IMR-90 (cell line): ENCODE measurements around the gene TSEN34. TPM values are rescaled to one million over a fixed set of nuclear protein-coding genes. Genes with fewer than 3 reads are reported as not detected.

Experiments
- ATAC-seq: fragments of 200-7000 bp; cut with Tn5 transposase; 2 replicates; pipeline ENCODE4 v1.9.1; 2020; ENCODE audit warnings: low read depth, mild to moderate bottlenecking, moderate library complexity
- BruUV-seq: library from RNA; stranded (reverse); fragments of 400-500 nt; replicated peaks from 2 replicates; lab custom pipeline; 2021; lab: Mats Ljungman, UMichigan
- CTCF ChIA-PET: fragments of 300-600 bp; formaldehyde crosslinking; extraction: SDS; loops from one replicate; lab custom pipeline; 2021; ENCODE audit warnings: antibody characterized with exemption; lab: Yijun Ruan, JAX
- POLR2A ChIA-PET: fragments of 300-600 bp; sonication (Branson Sonifier 250); formaldehyde crosslinking; loops from one replicate; lab custom pipeline; 2022; ENCODE audit warnings: antibody characterized with exemption; ENCODE audit not compliant: unreplicated experiment; lab: Charles Lee
- DNase-seq: peaks from one replicate; pipeline ENCODE4 v3.0.0; 2013
- H2AFZ ChIP-seq: replicated peaks from 2 replicates; pipeline ENCODE3; 2013; ENCODE audit warnings: low read length, mild to moderate bottlenecking; ENCODE audit not compliant: poor library complexity
- H2AK5ac ChIP-seq: 2 replicates; pipeline ENCODE4 v1.6.1; 2013; ENCODE audit warnings: low read depth, low read length, inconsistent platforms
- H2AK9ac ChIP-seq: replicated peaks from 2 replicates; pipeline ENCODE3; 2013; ENCODE audit warnings: mild to moderate bottlenecking, low read depth, low read length, moderate library complexity; ENCODE audit not compliant: poor library complexity
- H2BK120ac ChIP-seq: 2 replicates; pipeline ENCODE4 v1.6.1; 2013; ENCODE audit warnings: low read depth, low read length, inconsistent platforms
- H2BK15ac ChIP-seq: 3 replicates; pipeline ENCODE4 v1.6.1; 2013; ENCODE audit warnings: low read depth, low read length, inconsistent platforms
- H2BK20ac ChIP-seq: 2 replicates; pipeline ENCODE4 v1.6.1; 2013; ENCODE audit warnings: low read depth, mild to moderate bottlenecking, inconsistent platforms, low read length, moderate library complexity
- H2BK5ac ChIP-seq: 2 replicates; pipeline ENCODE4 v1.6.1; 2013; ENCODE audit warnings: mild to moderate bottlenecking, low read depth, low read length, inconsistent platforms; ENCODE audit not compliant: poor library complexity, severe bottlenecking
- H3K14ac ChIP-seq: replicated peaks from 2 replicates; pipeline ENCODE4 v1.6.1; 2013; ENCODE audit warnings: low read depth, low read length, inconsistent platforms
- H3K18ac ChIP-seq: 2 replicates; pipeline ENCODE4 v1.6.1; 2013; ENCODE audit warnings: low read depth, low read length, control low read depth
- H3K23ac ChIP-seq: 2 replicates; pipeline ENCODE4 v1.6.1; 2013; ENCODE audit warnings: low read depth, low read length, inconsistent platforms
- H3K27ac ChIP-seq: 2 replicates; pipeline ENCODE4 v1.5.1; 2013; ENCODE audit warnings: mild to moderate bottlenecking, control low read depth, low read length; ENCODE audit not compliant: insufficient read depth
- H3K27me3 ChIP-seq: 2 replicates; pipeline ENCODE4 v1.6.1; 2013; ENCODE audit warnings: low read length; ENCODE audit not compliant: control insufficient read depth, insufficient read depth
- H3K36me3 ChIP-seq: 2 replicates; pipeline ENCODE4 v1.6.1; 2013; ENCODE audit warnings: low read length, mixed read lengths; ENCODE audit not compliant: control insufficient read depth, insufficient read depth
- H3K4ac ChIP-seq: 2 replicates; pipeline ENCODE4 v1.6.1; 2013; ENCODE audit warnings: low read depth, low read length, inconsistent platforms
- H3K4me1 ChIP-seq: 2 replicates; pipeline ENCODE4 v1.6.1; 2013; ENCODE audit warnings: low read length, mixed read lengths; ENCODE audit not compliant: control insufficient read depth, insufficient read depth
- H3K4me2 ChIP-seq: 2 replicates; pipeline ENCODE4 v1.6.1; 2013; ENCODE audit warnings: low read depth, mild to moderate bottlenecking, control low read depth, low read length, moderate library complexity
- H3K4me3 ChIP-seq: 2 replicates; pipeline ENCODE4 v1.5.1; 2013; ENCODE audit warnings: low read depth, mild to moderate bottlenecking, control low read depth, low read length, moderate library complexity; ENCODE audit not compliant: insufficient read depth
- H3K56ac ChIP-seq: 2 replicates; pipeline ENCODE4 v1.6.1; 2013; ENCODE audit warnings: low read length, inconsistent platforms; ENCODE audit not compliant: insufficient read depth; ENCODE audit errors: extremely low read depth
- H3K79me1 ChIP-seq, 2 experiments: 2 replicates each; pipeline ENCODE4 v1.6.1; 2013; ENCODE audit warnings: low read length in 2 of 2, inconsistent platforms in 1 of 2, low read depth in 1 of 2
- H3K9ac ChIP-seq: 2 replicates; pipeline ENCODE4 v1.6.1; 2013; ENCODE audit warnings: low read depth, low read length, control low read depth
- H3K9me1 ChIP-seq: 2 replicates; pipeline ENCODE4 v1.6.1; 2013; ENCODE audit warnings: low read length, inconsistent platforms; ENCODE audit not compliant: insufficient read depth
- H3K9me3 ChIP-seq: 2 replicates; pipeline ENCODE4 v1.6.1; 2013; ENCODE audit warnings: low read length; ENCODE audit not compliant: control insufficient read depth, insufficient read depth
- H4K20me1 ChIP-seq: 2 replicates; pipeline ENCODE4 v1.6.1; 2013; ENCODE audit warnings: low read length, inconsistent platforms; ENCODE audit not compliant: insufficient read depth
- H4K5ac ChIP-seq: 2 replicates; pipeline ENCODE4 v1.6.1; 2013; ENCODE audit warnings: mild to moderate bottlenecking, low read depth, low read length, control low read depth
- H4K8ac ChIP-seq, 2 experiments: 2 replicates each; pipeline ENCODE4 v1.6.1; 2013; ENCODE audit warnings: low read depth in 2 of 2, low read length in 2 of 2, control low read depth in 1 of 2, inconsistent platforms in 1 of 2
- H4K91ac ChIP-seq: 2 replicates; pipeline ENCODE4 v1.6.1; 2013; ENCODE audit warnings: low read depth, low read length, inconsistent platforms; ENCODE audit not compliant: insufficient read depth
- BHLHE40 ChIP-seq: fragments of 150-350 bp; IDR thresholded peaks from 2 replicates; pipeline ENCODE4 v1.6.1; 2016; ENCODE audit warnings: mild to moderate bottlenecking, low read depth, low read length
- CEBPB ChIP-seq: IDR thresholded peaks from 2 replicates; pipeline ENCODE4 v1.6.1; 2012; ENCODE audit warnings: low read depth, low read length, improper control_type of control experiment
- CHD1 ChIP-seq: IDR thresholded peaks from 2 replicates; pipeline ENCODE4 v1.6.1; 2012; ENCODE audit warnings: low read depth, low read length, improper control_type of control experiment
- FOS ChIP-seq: fragments of 150-350 bp; IDR thresholded peaks from 2 replicates; pipeline ENCODE4 v1.6.1; 2016; ENCODE audit warnings: low read depth, low read length
- MAFK ChIP-seq: IDR thresholded peaks from 2 replicates; pipeline ENCODE4 v1.6.1; 2012; ENCODE audit warnings: low read depth, low read length, improper control_type of control experiment
- MAZ ChIP-seq: IDR thresholded peaks from 2 replicates; pipeline ENCODE4 v1.6.1; 2012; ENCODE audit warnings: low read depth, mild to moderate bottlenecking, low read length, improper control_type of control experiment, moderate library complexity, borderline replicate concordance
- MXI1 ChIP-seq: IDR thresholded peaks from 2 replicates; pipeline ENCODE4 v1.6.1; 2012; ENCODE audit warnings: low read depth, mild to moderate bottlenecking, low read length, moderate library complexity, borderline replicate concordance
- NFE2L2 ChIP-seq: fragments of 150-350 bp; IDR thresholded peaks from 2 replicates; pipeline ENCODE4 v1.6.1; 2016; ENCODE audit warnings: low read depth, mild to moderate bottlenecking, low read length
- POLR2A ChIP-seq: IDR thresholded peaks from 2 replicates; pipeline ENCODE4 v1.6.1; 2012; ENCODE audit warnings: mild to moderate bottlenecking, low read depth, low read length
- RAD21 ChIP-seq: IDR thresholded peaks from 2 replicates; pipeline ENCODE4 v1.6.1; 2012; ENCODE audit warnings: low read length, improper control_type of control experiment
- RCOR1 ChIP-seq: IDR thresholded peaks from 2 replicates; pipeline ENCODE4 v1.6.1; 2012; ENCODE audit warnings: mild to moderate bottlenecking, low read length, improper control_type of control experiment; ENCODE audit not compliant: insufficient replicate concordance
- RFX5 ChIP-seq: IDR thresholded peaks from 2 replicates; pipeline ENCODE4 v1.8.0; 2012; ENCODE audit warnings: low read depth, mild to moderate bottlenecking, low read length, moderate library complexity
- SMC3 ChIP-seq: fragments of 150-350 bp; IDR thresholded peaks from 2 replicates; pipeline ENCODE4 v1.6.1; 2016; ENCODE audit warnings: low read depth, mild to moderate bottlenecking, antibody characterized with exemption, low read length, moderate library complexity
- WGBS, 2 experiments: methylation state at CpG; one replicate each; pipeline versions ENCODE4 v1.1.5 to v1.1.7; 2013; ENCODE audit warnings: missing lambda C conversion rate in 2 of 2; ENCODE audit not compliant: insufficient read length in 1 of 2; ENCODE audit errors: extremely low coverage in 2 of 2; 5-methylcytosine and 5-hydroxymethylcytosine counted together
- dilution Hi-C: fragments of 300-500 bp; cut with HindIII; formaldehyde crosslinking; loops from one replicate; pipeline ENCODE4 v1.14.3; 2018; ENCODE audit warnings: low sequenced_read_pairs; ENCODE audit not compliant: unreplicated experiment
- in situ Hi-C: fragments of 300-500 bp; cut with MboI; formaldehyde crosslinking; loops from 3 replicates; pipeline ENCODE4 v1.14.3; 2019; ENCODE audit warnings: low sequenced_read_pairs, inconsistent platforms, mixed read lengths
- intact Hi-C: fragments of 100-400 bp; cut with micrococcal nuclease; formaldehyde crosslinking; loops from 2 replicates; pipeline ENCODE4 v1.10.0; 2022
- polyA plus RNA-seq, 3 experiments: library from polyadenylated mRNA; depleted of rRNA; stranded (reverse); fragments of >200 nt; gene quantifications; 2 replicates each; pipeline ENCODE4 v1.2.3, GENCODE V29; 2012; ENCODE audit warnings: low replicate concordance in 1 of 3
- total RNA-seq: library from RNA; depleted of rRNA; stranded (reverse); fragments of >200 nt; gene quantifications from 2 replicates; pipeline ENCODE4 v1.2.3, GENCODE V29; 2012
- TF ChIP-seq, protein P1 (sequence below): fragments of 150-350 bp; IDR thresholded peaks from 2 replicates; pipeline ENCODE4 v1.6.1; 2016; ENCODE audit warnings: low read depth, mild to moderate bottlenecking, low read length, moderate library complexity, borderline replicate concordance
- TF ChIP-seq, protein P2 (sequence below): conservative IDR thresholded peaks from 2 replicates; pipeline ENCODE4 v1.5.1; 2012; ENCODE audit warnings: mild to moderate bottlenecking, low read depth, low read length, improper control_type of control experiment
- TF ChIP-seq, protein P3 (sequence below): fragments of 150-350 bp; IDR thresholded peaks from 2 replicates; pipeline ENCODE4 v1.6.1; 2017; ENCODE audit warnings: mild to moderate bottlenecking, antibody characterized with exemption, low read length, low read depth

TSEN34 gene
- total and polyA plus RNA-seq, 2 of the 4 experiments (the other 2 are of a cell fraction) = 32.1 to 69.4 TPM

DNA sequence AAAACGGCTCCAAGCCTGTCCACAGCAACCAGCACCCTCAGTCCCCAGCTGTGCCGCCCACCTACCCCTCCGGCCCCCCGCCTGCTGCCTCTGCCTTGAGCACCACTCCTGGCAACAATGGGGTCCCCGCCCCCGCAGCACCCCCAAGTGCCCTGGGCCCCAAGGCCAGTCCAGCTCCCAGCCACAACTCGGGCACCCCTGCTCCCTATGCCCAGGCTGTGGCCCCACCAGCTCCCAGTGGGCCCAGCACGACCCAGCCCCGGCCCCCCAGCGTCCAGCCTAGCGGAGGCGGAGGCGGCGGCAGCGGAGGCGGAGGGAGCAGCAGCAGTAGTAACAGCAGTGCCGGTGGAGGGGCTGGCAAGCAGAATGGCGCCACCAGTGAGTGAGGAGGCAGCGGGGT, 43.0 kb upstream of the TSEN34 start:
- Histone ChIP-seq H3K14ac (no peak overlapping the region), H3K36me3 (peaks cover 88% of the 10 kb centered on the region), H3K9me3 (no peaks in the 10 kb centered on the region), H2BK120ac (no peak overlapping the region), H2BK20ac (no peak overlapping the region), H2BK5ac (no peak overlapping the region), H3K18ac (no peak overlapping the region), H2BK15ac (no peak overlapping the region), H3K4me3 (no peak overlapping the region), H2AFZ (no peak overlapping the region), H3K9ac (no peak overlapping the region), H2AK9ac (no peak overlapping the region), H4K8ac (no peak overlapping the region), H3K56ac (no peak overlapping the region), H3K9me1 (no peaks in the 10 kb centered on the region), H2AK5ac (no peak overlapping the region), H3K79me1 (peaks cover 16 to 21% of the 10 kb centered on the region in 2 experiments), H3K4me1 (no peaks in the 10 kb centered on the region), H3K27me3 (no peaks in the 10 kb centered on the region), H3K4me2 (no peak overlapping the region), H3K27ac (no peak overlapping the region), H4K20me1 (peaks cover 12% of the 10 kb centered on the region), H3K23ac (no peak overlapping the region), H4K91ac (no peak overlapping the region), H3K4ac (no peak overlapping the region), H4K5ac (no peak overlapping the region)
- 70% methylated on average over 2 of the region's 19 CpGs; no CpG with 5 or more reads in 1 of the 2 experiments for WGBS, 2 experiments
- ChIA-PET POLR2A (no interaction called here), CTCF (no interaction called here)
- TF ChIP-seq, protein P1, sequence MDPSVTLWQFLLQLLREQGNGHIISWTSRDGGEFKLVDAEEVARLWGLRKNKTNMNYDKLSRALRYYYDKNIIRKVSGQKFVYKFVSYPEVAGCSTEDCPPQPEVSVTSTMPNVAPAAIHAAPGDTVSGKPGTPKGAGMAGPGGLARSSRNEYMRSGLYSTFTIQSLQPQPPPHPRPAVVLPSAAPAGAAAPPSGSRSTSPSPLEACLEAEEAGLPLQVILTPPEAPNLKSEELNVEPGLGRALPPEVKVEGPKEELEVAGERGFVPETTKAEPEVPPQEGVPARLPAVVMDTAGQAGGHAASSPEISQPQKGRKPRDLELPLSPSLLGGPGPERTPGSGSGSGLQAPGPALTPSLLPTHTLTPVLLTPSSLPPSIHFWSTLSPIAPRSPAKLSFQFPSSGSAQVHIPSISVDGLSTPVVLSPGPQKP = no peak
- no peak for TF ChIP-seq POLR2A
- no peak for TF ChIP-seq NFE2L2
- no peak for TF ChIP-seq RFX5
- no peak for TF ChIP-seq FOS
- TF ChIP-seq MAFK = no peak
- TF ChIP-seq MAZ = no peak
- TF ChIP-seq, protein P2, sequence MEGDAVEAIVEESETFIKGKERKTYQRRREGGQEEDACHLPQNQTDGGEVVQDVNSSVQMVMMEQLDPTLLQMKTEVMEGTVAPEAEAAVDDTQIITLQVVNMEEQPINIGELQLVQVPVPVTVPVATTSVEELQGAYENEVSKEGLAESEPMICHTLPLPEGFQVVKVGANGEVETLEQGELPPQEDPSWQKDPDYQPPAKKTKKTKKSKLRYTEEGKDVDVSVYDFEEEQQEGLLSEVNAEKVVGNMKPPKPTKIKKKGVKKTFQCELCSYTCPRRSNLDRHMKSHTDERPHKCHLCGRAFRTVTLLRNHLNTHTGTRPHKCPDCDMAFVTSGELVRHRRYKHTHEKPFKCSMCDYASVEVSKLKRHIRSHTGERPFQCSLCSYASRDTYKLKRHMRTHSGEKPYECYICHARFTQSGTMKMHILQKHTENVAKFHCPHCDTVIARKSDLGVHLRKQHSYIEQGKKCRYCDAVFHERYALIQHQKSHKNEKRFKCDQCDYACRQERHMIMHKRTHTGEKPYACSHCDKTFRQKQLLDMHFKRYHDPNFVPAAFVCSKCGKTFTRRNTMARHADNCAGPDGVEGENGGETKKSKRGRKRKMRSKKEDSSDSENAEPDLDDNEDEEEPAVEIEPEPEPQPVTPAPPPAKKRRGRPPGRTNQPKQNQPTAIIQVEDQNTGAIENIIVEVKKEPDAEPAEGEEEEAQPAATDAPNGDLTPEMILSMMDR = no peak
- TF ChIP-seq, protein P3, sequence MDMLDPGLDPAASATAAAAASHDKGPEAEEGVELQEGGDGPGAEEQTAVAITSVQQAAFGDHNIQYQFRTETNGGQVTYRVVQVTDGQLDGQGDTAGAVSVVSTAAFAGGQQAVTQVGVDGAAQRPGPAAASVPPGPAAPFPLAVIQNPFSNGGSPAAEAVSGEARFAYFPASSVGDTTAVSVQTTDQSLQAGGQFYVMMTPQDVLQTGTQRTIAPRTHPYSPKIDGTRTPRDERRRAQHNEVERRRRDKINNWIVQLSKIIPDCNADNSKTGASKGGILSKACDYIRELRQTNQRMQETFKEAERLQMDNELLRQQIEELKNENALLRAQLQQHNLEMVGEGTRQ = no peak
- TF ChIP-seq CHD1 = no peak
- no peak for TF ChIP-seq RCOR1
- no peak for TF ChIP-seq CEBPB
- TF ChIP-seq SMC3 = no peak
- TF ChIP-seq BHLHE40 = no peak
- TF ChIP-seq RAD21 = no peak
- TF ChIP-seq MXI1 = no peak
- no TSS peak for BruUV-seq
- intact Hi-C loops = no loop called here
- dilution Hi-C loops = no loop called here
- DNase-seq (no peak), ATAC-seq (no peak)
- in situ Hi-C loops = loop anchor here (25.0 kb wide), 1 partner anchor 1514 kb away; the partner anchor contains the start of gene U2AF2
